CD4-positive, alpha-beta T cell (primary cell): ENCODE results near the gene CROCC. TPM values are rescaled to one million over a fixed set of nuclear protein-coding genes. Genes with fewer than 3 reads are reported as not detected.
"Not testable (repeated sequence)": the region's sequence is repeated elsewhere in the genome, so short reads cannot be mapped to it uniquely, and the experiment has no call there.

Experiments
- ATAC-seq: fragments of 200-7000 bp; cut with Tn5 transposase; one replicate; pipeline ENCODE4 v1.10.0; 2022; ENCODE audit warnings: mild to moderate bottlenecking; ENCODE audit not compliant: poor library complexity
- CTCF ChIA-PET: fragments of 350-600 bp; sonication (Branson Sonifier 250); formaldehyde crosslinking; loops from one replicate; lab custom pipeline; 2021; ENCODE audit warnings: antibody characterized with exemption, inconsistent platforms; lab: Charles Lee
- POLR2A ChIA-PET: fragments of 350-600 bp; sonication (Branson Sonifier 250); formaldehyde crosslinking; loops from one replicate; lab custom pipeline; 2021; ENCODE audit warnings: antibody characterized with exemption, inconsistent platforms; lab: Charles Lee
- DNase-seq, 14 experiments: peaks; one replicate each; pipeline ENCODE4 v3.0.0-alpha.2; 2013 to 2020; ENCODE audit warnings: mixed read lengths in 2 of 14
- H3K27ac ChIP-seq, 2 donors: one replicate each; pipeline versions ENCODE4 v1.5.1 to v1.7.0; 2013; ENCODE audit warnings: low read length in 2 of 2, low read depth in 1 of 2, mild to moderate bottlenecking in 1 of 2
- H3K27me3 ChIP-seq, 2 experiments: 1 replicate in 1 of 2; 2 replicates in 1 of 2; pipeline versions ENCODE4 v1.6.1 to v1.7.0; 2013; ENCODE audit warnings: low read length in 2 of 2, control low read depth in 1 of 2, mild to moderate bottlenecking in 1 of 2, moderate library complexity in 1 of 2; ENCODE audit not compliant: insufficient read depth in 2 of 2, control insufficient read depth in 1 of 2
- H3K36me3 ChIP-seq: one replicate; pipeline ENCODE4 v1.6.1; 2013; ENCODE audit warnings: low read length, control low read depth; ENCODE audit not compliant: insufficient read depth
- H3K4me1 ChIP-seq: one replicate; pipeline ENCODE4 v1.6.1; 2013; ENCODE audit warnings: low read length, control low read depth; ENCODE audit not compliant: insufficient read depth
- H3K4me3 ChIP-seq: one replicate; pipeline ENCODE4 v1.5.1; 2013; ENCODE audit warnings: mild to moderate bottlenecking, low read length, moderate library complexity
- H3K9me3 ChIP-seq, 2 experiments: 1 replicate in 1 of 2; 2 replicates in 1 of 2; pipeline versions ENCODE4 v1.6.1 to v1.7.0; 2013; ENCODE audit warnings: low read length in 2 of 2, mild to moderate bottlenecking in 2 of 2, control low read depth in 1 of 2, moderate library complexity in 1 of 2; ENCODE audit not compliant: control insufficient read depth in 1 of 2, insufficient read depth in 1 of 2
- H3K27ac Mint-ChIP-seq: one replicate; pipeline ENCODE4 v1.8.0; 2020; ENCODE audit warnings: mixed read lengths
- H3K27me3 Mint-ChIP-seq: one replicate; pipeline ENCODE4 v1.8.0; 2021; ENCODE audit warnings: mixed read lengths
- H3K36me3 Mint-ChIP-seq: one replicate; pipeline ENCODE4 v1.8.0; 2021; ENCODE audit warnings: low read depth, mixed read lengths
- H3K4me1 Mint-ChIP-seq: one replicate; pipeline ENCODE4 v1.8.0; 2021; ENCODE audit warnings: low read depth, mixed read lengths
- H3K4me3 Mint-ChIP-seq: one replicate; pipeline ENCODE4 v1.8.0; 2020; ENCODE audit warnings: mild to moderate bottlenecking, mixed read lengths
- H3K9me3 Mint-ChIP-seq: one replicate; pipeline ENCODE4 v1.8.0; 2020; ENCODE audit warnings: mixed read lengths
- CTCF ChIP-seq: fragments of 200-600 bp; IDR thresholded peaks from one replicate; pipeline ENCODE4 v1.8.0; 2022; ENCODE audit warnings: antibody characterized with exemption, mild to moderate bottlenecking
- intact Hi-C, 2 experiments: fragments of 100-400 bp; cut with DNase I in 1 of 2; cut with micrococcal nuclease in 1 of 2; formaldehyde crosslinking; loops; one replicate each; pipeline versions ENCODE4 v1.15.1 to v1.9.0; 2023 to 2025; cut with DNase I, micrococcal nuclease
- total RNA-seq, 174 experiments: library from RNA in 2 of 174; stranded (reverse) in 2 of 174; gene quantifications; one replicate each; pipeline ENCODE4 v1.2.3 and lab custom pipeline; 2021 to 2026

The CROCC gene
- total RNA-seq, 2 experiments from 2014 or later: 47.4 to 49.7 TPM

GRCh38 chr1:16915627-16915973, 6.1 kb upstream of the CROCC start:
- ChIA-PET POLR2A (interaction anchor here (1.1 to 3.9 kb wide), 2 partner anchors 9 to 11 kb away, joined by 3 to 35 read pairs; no protein-coding TSS in a partner anchor), CTCF (no interaction called here)
- Mint-ChIP-seq H3K36me3 (peaks cover 10% of the 10 kb centered on the region), H3K27me3 (no peaks in the 10 kb centered on the region), H3K4me1 (peaks cover 37% of the 10 kb centered on the region), H3K4me3 (peak overlapping the region; percentile 93), H3K9me3 (no peaks in the 10 kb centered on the region), H3K27ac (peak overlapping the region; percentile 79)
- no peak for TF ChIP-seq CTCF
- H3K4me1 ChIP-seq: peaks cover 34% of the 10 kb centered on the region
- intact Hi-C loops: no loop called here
- no peak overlapping the region for H3K4me3 ChIP-seq
- H3K36me3 ChIP-seq: no peaks in the 10 kb centered on the region
- no peaks in the 10 kb centered on the region for H3K27me3 ChIP-seq
- ATAC-seq (no peak), DNase-seq (peak in 1 of 14 experiments; percentile 37)
- H3K27ac ChIP-seq: no peak overlapping the region
- no peaks in the 10 kb centered on the region for H3K9me3 ChIP-seq

DNA sequence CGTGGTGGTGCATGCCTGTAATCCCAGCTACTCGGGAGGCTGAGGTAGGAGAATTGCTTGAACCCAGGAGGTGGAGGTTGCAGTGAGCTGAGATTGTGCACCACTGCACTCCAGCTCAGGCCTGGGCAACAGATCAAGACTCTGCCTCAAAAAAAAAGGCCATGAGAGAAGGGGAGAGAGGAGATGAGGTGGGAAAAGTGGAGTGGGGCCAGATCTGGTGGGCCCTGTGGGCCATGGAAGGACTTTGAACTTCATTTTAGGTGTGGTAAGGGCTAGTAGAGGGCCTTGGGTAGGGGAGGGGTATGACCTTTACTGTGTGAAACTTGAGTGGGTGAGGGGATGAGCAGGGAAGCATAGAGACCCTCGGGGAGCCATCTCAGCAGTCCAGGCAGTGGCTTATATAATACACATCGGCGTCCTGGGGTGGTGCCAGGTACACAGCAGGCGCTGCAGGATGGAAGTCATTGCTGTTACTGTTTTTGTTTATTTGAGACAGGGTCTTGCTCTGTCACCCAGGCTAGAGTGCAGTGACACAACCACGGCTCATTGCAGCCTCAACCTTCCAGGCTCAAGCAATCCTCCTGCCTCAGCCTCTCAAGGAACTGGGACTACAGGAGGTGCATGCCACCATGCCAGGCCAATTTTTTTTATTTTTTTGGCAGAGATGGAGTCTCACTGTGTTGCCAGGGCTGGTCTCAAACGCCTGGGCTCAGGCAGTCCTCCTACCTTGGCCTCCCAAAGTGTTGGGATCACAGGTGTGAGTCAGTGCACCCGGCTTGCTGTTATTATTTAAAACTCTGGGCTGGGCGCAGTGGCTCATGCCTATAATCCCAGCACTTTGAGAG, 5.5 kb upstream of the CROCC start:
- H3K9me3 Mint-ChIP-seq, H3K27ac ChIP-seq, H3K4me3 ChIP-seq, H3K27me3 ChIP-seq, H3K36me3 Mint-ChIP-seq, CTCF ChIA-PET, H3K27me3 Mint-ChIP-seq, H3K9me3 ChIP-seq, H3K36me3 ChIP-seq, ATAC-seq, intact Hi-C loops, DNase-seq: not testable (repeated sequence)
- H3K4me1 Mint-ChIP-seq: peaks cover 41% of the 10 kb centered on the region
- H3K4me1 ChIP-seq: peaks cover 38% of the 10 kb centered on the region
- POLR2A ChIA-PET: interaction anchor here (1.1 to 3.9 kb wide), 2 partner anchors 9 to 12 kb away, joined by 3 to 35 read pairs; no protein-coding TSS in a partner anchor
- peak overlapping the region; percentile 61 for H3K4me3 Mint-ChIP-seq
- H3K27ac Mint-ChIP-seq: peak overlapping the region; percentile 79

DNA sequence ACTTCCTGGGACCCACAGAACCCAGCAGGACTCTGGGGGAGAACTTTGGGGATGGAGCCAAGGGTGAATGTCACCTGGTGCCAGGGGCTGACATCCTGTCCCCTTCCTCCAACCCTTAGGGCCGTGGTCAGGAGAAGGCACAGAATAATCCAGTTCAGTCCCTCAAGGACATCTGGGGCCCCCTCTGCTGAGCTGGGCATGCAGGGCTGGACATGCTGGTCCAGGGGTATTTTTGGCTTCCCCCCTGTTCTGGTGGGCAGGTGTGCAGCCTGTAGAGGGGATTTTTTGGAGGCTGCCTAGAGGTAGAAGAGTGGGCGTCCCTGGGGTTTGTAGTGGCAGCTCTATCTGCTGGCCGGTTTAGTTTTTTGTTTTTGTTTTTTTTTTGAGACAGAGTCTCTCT, 3.4 kb upstream of the CROCC start:
- no peak for DNase-seq
- intact Hi-C loops: no loop called here
- Mint-ChIP-seq H3K4me3 (no peak overlapping the region), H3K4me1 (peaks cover 39% of the 10 kb centered on the region), H3K36me3 (peaks cover 10% of the 10 kb centered on the region), H3K9me3 (no peaks in the 10 kb centered on the region), H3K27ac (no peak overlapping the region), H3K27me3 (no peaks in the 10 kb centered on the region)
- H3K36me3 ChIP-seq: peaks cover 4% of the 10 kb centered on the region
- ChIA-PET POLR2A (no interaction called here), CTCF (interaction anchor here (0.7 kb wide), 1 partner anchor 302 kb away, joined by 3 read pairs; no protein-coding TSS in a partner anchor)
- ATAC-seq: no peak
- H3K4me3 ChIP-seq: no peak overlapping the region
- TF ChIP-seq CTCF: no peak
- no peaks in the 10 kb centered on the region for H3K9me3 ChIP-seq
- H3K4me1 ChIP-seq: peaks cover 39% of the 10 kb centered on the region
- H3K27ac ChIP-seq: no peak overlapping the region
- no peaks in the 10 kb centered on the region for H3K27me3 ChIP-seq

DNA sequence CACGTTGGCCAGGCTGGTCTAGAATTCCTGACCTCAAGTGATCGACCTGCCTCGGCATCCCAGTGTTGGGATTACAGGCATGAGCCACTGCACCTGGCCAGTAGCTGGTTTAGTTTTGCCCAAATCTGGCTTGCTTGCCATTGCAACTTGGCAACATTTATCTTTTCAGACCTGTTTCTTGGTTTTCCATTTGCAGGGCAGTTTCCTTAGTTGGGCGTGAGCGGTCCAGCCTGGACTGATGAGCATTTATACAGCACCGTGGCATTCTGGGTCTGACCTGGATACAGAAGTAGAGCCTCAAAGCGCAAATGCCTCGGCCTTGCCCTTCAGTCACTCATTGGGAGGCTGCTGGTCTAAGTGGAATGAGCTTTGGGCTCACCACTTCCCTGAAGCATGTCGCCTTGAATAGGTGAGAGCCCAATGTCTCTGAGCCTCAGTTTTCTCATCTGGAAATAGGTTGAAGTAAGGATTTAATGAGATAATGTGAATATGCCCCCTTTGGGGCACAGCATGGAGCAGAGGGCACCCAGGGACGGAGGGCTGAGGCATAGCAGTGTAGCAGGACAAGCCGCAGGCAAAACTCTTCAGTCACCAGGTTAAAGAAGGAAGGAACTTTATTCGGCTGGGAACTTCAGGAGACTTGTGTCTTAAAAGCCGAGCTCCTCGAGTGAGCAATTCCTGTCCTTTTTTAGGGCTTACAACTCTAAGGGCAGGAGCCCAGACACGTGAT, 2.6 kb upstream of the CROCC start:
- H3K4me1 Mint-ChIP-seq: peaks cover 35% of the 10 kb centered on the region
- POLR2A ChIA-PET: interaction anchor here (0.8 kb wide), 1 partner anchor 14 kb away, joined by 3 read pairs; no protein-coding TSS in a partner anchor
- ATAC-seq: not testable (repeated sequence)

More for the DNA sequence above, 2.6 kb upstream of the CROCC start:
- H3K4me3 Mint-ChIP-seq, H3K27me3 Mint-ChIP-seq, H3K27ac Mint-ChIP-seq, H3K27me3 ChIP-seq, DNase-seq, intact Hi-C loops, H3K36me3 ChIP-seq, H3K36me3 Mint-ChIP-seq, H3K27ac ChIP-seq, H3K9me3 ChIP-seq, H3K9me3 Mint-ChIP-seq, H3K4me3 ChIP-seq: not testable (repeated sequence)
- CTCF ChIA-PET: interaction anchor here (0.7 kb wide), 1 partner anchor 303 kb away, joined by 3 read pairs; no protein-coding TSS in a partner anchor
- H3K4me1 ChIP-seq: peaks cover 37% of the 10 kb centered on the region
